Measurements from ENCODE around the gene SNX21.

GRCh38 chr20:45843506-45843905, 9.9 kb downstream of the SNX21 start:
- TF ChIP-seq NR3C1 (IDR thresholded peaks at IDR 0.05) (no peak), CTCF (IDR thresholded peaks at IDR 0.05) (no peak), EP300 (IDR thresholded peaks at IDR 0.05) (no peak), ZC3H11A (IDR thresholded peaks at IDR 0.05) (no peak), POLR2A (IDR thresholded peaks at IDR 0.05; ENCODE audit: low read length) (no peak), MAZ (IDR thresholded peaks at IDR 0.05; ENCODE audit: borderline replicate concordance, low read depth, low read length) (no peak), REST (IDR thresholded peaks at IDR 0.05) (no peak), MYC (IDR thresholded peaks at IDR 0.05; ENCODE audit: borderline replicate concordance, low read length) (no peak), JUN (IDR thresholded peaks at IDR 0.05) (no peak), FOSL2 (IDR thresholded peaks at IDR 0.05) (no peak), FOSL2 (CRISPR knock-in tag; IDR thresholded peaks at IDR 0.05) (no peak)

Measured in A549 (cell line).